Embryonic facial prominence (tissue), 1 donor: ENCODE results near the gene WAC.
"Not testable (repeated sequence)": the region's sequence is repeated elsewhere in the genome, so short reads cannot be mapped to it uniquely, and the experiment has no call there.

ENCODE experiments used
- DNase-seq: peaks from one replicate; pipeline ENCODE4 v3.0.0-alpha.2; 2016; ENCODE audit errors: extremely low spot score

Gene WAC

DNA sequence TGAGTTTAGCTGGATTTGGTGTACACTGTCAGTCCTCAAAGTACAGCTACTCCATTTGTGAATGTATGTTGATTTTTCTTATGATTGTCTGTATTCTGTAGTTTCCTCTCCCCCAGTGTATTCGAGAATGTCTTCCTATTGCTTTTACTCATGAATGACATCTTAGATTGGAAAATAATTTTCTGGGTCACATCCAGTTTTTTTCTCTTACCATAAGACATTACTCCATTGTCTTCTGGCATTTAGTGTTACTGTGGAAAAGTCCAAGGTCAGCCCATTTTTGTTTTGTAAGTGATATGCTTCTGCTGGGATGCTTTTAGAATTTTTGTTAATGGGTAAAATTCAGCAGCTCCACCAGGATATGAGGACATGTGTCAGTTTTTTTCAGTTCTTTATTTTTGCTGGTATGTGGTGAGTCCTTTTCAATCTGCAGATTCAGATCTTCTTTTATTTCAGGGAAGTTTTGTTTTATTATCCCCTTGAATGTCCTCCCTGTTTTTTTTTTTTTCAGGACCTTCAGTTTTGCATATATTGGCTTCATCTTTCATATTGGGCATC is 33.6 kb downstream of the WAC start:
- no peak for DNase-seq

DNA sequence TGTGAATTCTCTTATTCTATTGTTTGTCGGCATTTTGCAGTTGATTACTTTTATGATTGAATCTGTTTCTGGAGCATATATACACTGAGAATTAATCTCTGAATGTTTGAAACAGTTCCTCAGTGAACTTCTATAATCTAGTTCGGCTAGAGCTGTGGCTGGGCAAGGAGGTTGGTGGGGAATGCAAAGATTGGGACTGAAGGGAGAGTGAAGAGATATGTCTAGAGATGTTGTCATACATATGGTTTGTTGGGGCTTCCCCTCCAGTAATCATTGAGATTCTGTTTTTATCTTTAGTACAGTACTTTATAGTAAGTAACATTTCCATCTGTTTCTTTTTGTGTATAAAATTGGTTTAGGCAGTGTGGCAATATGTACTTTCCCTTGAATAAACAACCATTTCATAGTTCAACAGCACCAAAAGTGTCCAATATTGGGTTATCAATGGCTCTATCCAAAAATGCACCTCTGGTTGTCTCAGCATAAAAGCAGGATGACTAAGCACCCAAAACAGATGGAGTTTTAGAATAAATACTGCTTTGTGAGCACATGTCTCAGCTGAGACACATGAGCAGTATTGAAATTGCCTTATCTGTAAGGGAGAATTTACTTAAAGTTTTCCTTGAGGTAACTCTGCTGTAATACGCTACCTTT is 36.7 kb downstream of the WAC start:
- no peak for DNase-seq

DNA sequence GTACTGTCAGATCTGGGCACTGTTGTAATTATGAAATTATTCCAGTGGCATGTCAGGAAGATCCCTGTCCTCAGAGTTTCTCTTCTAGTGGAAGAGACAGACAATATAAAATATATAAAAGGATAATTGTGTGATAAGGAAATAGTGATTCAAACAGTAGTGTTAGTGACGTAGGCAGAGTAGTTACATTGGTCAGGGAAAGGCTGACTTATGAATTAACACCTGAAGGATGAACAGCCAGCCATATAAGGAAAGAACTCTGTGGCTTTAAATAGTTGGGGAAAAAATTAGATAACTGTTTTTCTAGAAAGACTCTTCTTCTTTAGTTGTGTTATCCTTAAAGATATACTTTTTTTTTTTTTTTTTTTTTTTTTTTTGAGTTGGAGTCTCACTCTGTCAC is 37.7 kb downstream of the WAC start:
- DNase-seq: no peak

DNA sequence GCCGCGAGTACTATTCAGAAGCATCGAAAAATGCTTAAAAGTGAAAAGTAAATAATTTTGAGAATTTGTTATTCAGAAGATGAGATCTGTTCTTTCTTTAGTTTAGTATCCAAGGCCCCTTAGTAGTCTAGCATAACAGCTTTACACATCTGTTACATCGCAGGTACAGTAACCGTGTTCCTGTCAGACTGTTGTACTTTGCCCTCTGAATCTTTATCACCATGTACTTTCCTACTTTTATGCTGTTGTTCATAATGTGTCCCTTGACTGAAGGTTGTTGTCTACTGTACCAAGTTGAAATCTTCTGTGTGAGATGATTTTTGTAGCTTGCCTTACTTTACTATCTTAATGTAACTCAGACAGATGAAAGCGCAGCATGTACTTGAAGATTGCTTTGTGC is 38.3 kb downstream of the WAC start:
- no peak for DNase-seq

DNA sequence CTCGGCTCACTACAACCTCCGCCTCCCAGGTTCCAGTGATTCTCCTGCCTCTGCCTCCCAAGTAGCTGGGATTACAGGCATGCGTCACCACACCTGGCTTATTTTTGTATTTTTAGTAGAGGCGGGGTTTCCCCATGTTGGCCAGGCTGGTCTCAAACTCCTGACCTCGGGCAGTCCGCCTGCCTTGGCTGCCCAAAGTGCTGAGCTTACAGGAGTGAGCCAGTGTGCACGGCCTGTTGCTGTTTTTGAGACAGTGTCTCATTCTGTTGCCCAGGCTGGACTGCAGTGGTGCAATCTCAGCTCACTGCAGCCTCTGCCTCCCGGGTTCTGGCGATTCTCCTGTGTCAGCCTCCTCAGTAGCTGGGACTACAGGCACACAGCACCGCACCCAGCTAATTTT is 41.3 kb downstream of the WAC start:
- not testable (repeated sequence) for DNase-seq

DNA sequence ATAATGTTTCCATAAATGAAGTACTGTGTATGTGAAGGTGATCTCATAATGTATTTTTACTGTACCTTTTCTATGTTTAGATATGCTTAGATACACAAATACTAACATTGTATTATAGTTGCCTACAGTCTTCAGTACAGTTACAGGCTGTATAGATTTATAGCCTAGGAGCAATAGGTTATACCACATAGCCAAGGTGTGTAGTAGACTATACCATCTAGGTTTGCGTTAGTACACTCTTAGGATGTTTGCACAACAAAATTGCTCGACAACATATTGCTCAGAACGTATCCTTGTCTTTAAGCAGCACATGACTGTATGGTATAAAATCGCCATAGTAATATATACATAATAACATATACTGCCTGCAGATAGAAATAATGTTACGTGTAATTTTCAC is 42.9 kb downstream of the WAC start:
- DNase-seq: no peak

DNA sequence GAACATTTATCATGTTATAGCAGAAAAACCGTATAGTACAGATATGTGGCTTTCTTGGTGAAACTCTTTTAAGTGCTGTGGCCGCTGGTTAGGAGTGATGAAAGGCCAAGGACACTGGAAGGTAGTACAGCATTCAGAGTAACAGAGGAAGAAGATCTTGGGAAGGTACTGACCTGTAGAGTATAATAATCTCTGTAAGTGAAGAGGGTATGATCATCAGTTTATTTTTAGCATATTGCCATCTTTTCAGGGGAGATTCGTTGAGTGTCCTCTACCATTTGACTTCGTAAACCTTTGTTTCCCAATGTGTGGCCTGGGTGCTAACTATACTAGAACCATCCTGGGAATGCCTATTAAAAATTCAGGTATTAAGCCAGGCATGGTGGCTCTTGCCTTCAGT is 44.6 kb downstream of the WAC start:
- no peak for DNase-seq

DNA sequence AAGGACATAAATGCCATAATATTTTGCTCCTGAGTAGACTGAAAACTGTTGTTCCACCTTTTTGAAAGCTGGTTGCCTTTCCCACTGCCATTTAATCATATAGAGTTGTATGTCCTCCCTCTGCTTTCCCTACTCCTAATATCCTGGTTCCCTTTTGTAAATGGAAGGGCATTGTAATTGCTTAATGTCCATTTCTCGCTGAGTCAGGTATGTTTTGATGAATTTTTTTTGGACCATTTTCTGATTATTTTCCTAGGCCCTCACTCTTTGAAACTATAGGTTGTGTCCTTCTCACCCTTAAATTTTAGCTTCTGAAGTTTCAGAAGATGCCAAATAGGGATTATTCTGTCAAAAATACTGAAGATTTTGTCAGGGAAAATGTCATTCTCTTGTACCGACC is 45.5 kb downstream of the WAC start:
- DNase-seq: no peak

DNA sequence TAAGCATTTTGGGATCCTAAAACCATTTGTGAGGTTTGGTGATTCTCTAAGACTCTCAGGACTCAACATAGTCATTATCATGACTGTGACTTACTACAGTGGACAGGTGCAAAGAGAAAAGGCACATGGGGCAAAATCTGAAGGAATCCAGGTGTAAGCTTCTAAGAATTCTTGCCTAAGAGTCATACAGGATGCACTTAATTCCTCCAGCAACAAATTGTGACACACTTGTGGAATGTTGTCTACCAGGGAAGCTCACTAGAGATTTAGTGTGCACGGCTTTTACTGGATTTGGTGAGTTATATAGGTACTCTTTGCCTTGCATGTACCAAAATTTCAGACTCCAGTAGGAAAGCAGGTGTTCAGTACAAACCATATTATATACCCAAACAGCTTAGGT is 47.9 kb downstream of the WAC start:
- no peak for DNase-seq

DNA sequence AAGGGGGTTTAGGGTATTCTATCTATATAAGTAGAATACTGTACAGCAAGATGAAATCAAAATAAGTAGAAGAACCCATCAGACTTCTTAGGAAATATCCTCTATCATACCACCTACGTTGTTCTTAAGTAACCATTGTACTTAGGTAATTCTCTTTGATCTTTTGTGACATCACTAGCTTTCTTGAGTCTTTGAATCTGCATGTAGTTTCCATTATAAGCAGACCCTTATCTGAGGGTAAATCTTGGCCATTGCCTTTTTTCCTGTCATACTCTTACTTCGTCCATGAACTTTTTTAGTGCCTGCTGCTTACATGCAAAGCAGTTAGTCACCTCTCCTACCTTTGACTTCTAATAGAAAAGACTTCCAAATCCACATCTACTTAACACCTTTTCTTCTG is 49.0 kb downstream of the WAC start:
- no peak for DNase-seq

DNA sequence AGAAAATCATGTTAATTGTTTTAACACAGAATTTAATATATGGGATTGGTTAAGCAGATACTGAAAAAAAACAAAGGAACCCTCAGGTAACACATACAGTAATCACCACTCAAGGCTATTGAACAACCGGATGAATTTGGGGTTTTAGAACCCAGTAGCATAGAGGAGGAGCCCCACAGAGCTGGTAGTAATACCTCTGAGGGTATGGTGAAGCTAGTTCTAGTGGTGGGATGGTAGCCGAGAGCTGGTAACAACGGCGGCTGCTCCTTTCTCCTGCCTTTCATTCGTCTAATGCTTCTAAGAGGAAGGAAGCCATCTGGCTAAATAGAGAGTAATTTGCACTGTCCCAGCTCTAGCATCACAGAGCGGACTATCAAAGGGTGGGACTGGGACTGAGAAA is 52.2 kb downstream of the WAC start:
- no peak for DNase-seq

DNA sequence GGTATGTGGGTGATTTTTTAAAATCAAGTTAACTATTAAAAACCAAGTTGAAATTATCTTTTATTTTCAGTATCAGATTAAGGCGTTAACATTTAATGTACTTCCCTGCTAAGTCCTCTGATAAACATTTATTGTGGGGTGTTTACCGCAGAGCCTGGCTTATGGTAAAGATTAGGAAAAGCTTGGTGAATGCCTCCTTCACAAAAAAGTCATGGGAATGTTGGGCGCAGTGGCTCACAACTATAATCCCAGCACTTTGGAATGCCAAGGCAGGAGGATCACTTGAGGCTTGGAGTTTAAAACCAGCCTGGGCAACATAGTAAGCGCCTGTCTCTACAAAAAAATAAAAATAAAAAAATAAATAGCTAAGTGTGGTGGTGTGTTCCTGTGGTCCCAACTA is 53.3 kb downstream of the WAC start:
- no peak for DNase-seq

DNA sequence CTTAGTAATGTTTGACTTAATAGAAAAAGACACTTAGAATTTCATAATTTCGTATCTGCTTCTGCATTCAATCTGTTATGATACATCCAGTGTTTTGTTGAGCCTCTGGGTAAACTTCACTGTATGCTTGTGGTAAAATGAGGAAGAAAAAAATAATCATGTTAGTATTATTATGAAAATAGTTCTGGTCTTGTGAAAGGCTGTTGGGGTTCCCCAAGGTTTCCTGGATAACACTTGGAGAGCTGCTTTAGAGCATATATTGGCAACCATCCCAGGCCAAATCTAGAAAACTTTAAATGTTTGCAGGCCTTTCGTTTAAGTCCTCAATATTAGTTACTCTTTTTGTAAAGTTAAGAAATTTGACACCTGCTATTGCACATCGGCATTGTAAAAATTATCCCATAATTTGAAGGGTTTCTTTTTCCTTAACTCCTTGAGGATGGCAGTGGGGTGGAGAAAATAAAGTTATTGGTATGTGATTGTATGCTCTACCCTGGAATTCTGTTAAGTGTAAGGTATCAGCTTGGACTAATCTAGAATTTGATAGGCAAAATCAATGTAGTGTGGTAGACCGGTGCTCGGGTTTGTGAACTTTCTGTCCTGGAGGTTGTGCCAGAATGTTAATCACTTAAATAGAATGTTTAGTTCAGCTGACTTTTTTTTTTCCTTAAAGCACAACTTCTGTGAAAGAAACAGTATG is 54.5 kb downstream of the WAC start:
- no peak for DNase-seq

DNA sequence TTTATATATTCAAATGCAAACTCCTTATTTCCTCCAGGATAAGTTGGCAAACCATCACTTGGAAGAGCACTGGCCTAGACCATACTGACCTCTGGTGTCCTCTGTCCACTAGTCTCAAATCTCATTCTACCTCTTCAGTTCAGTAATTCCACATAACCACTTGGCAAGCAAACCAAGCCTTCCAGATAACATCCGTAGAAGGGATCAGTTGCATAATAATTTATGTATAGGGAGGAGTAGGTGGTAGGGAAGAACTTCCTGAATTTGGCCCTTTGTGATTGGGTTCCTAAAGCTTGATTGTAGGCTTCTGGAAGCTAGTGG is 55.0 kb downstream of the WAC start:
- no peak for DNase-seq

DNA sequence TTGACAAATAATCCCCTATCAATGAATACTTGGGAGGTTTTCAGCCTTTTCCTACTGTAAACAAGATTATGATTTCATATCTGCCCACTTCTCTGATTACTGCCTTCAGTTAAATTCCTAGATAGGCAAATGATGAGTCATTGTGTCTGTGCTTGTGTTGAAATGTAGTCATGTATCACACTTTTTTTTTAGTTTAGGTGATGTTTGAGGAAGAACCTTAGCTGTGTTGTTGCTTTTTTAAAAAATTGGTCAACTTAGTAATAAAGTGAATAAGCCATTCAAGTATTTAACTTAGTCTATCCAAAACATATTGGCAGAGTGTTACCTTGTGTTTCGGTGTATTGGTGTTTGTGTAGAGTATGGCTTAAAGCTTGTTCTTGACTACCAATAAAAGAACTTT is 60.0 kb downstream of the WAC start:
- no peak for DNase-seq

DNA sequence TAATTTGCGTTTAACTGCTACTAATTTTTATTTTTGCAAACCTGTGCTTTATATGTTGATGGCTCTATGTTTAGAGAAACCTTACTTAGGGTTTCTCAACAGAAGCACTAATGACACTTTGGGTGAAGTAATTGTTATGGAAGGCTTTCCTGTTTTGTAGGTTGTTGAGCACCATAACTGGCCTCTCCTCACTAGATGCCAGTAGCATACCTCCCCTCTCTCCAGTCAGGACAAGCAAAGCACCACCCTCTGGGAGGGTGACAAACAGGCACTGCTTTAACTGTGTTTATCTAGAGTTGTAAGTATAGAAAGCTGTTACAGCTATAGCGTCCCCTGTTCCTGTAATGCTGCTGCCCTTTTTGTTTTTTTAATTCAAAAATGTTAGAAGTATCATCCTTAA is 60.9 kb downstream of the WAC start:
- DNase-seq: no peak

DNA sequence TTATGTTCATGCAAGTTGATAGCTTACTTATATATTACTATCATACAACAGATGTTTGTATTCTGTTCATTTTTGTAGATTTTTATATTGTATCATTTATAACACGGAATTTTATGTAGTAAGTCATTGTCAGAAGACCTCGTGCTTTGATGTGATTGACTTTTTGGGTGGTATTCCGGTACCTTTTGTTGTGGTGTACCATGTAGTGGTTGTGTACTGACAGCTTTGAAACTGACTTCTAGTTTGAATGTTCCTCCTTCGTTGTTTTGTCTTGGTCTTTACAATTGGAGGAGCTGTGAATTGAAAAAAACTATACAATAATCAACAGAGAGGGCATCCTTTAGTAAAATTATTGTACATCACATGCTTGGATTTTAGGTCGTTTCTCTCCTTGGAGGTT is 61.5 kb downstream of the WAC start:
- DNase-seq: no peak

DNA sequence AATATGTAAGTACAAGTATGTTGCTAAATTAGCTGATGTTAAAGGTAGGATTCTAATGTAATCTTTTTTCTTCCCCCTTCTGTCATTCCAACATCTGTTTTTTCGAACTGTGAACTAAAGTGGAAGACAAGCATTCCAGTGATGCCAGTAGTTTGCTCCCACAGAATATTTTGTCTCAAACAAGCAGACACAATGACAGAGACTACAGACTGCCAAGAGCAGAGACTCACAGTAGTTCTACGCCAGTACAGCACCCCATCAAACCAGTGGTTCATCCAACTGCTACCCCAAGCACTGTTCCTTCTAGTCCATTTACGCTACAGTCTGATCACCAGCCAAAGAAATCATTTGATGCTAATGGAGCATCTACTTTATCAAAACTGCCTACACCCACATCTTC is 62.7 kb downstream of the WAC start:
- DNase-seq: no peak

DNA sequence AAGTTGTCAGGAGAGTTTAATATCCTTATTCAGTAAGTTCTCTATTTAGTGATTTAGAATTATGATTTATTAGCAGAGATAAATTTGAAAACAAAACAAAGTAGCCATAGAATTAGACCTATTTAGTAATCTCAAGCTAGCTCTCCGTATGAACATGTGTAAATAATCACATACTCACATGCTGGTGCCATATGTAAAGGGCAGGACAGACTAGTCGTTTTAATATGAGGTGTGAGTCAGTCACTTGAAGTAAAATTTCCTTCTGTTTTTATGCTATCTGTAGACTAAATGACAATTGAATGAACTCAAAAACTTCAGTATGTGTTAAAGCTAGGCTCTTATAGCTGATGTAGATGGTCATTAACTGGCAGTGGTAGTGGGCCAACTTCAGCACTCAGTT is 67.1 kb downstream of the WAC start:
- DNase-seq: no peak

DNA sequence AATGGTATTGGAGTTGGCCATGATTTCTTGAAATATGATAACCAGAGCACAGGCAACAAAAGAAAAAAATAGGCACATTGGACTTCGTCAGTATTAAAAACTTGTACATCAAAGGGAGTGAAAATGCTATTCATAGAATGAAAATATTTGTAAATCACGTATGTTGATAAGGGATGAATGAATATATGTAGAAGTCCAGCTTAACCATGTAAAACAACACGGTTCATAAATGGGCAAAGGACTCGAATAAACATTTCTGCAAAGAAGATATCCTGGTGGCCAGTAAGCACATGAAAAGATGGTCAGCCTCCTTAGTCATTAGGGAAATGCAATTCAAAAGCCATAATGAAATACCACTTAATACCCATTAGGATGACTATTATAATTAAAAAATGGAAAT is 68.1 kb downstream of the WAC start:
- no peak for DNase-seq

DNA sequence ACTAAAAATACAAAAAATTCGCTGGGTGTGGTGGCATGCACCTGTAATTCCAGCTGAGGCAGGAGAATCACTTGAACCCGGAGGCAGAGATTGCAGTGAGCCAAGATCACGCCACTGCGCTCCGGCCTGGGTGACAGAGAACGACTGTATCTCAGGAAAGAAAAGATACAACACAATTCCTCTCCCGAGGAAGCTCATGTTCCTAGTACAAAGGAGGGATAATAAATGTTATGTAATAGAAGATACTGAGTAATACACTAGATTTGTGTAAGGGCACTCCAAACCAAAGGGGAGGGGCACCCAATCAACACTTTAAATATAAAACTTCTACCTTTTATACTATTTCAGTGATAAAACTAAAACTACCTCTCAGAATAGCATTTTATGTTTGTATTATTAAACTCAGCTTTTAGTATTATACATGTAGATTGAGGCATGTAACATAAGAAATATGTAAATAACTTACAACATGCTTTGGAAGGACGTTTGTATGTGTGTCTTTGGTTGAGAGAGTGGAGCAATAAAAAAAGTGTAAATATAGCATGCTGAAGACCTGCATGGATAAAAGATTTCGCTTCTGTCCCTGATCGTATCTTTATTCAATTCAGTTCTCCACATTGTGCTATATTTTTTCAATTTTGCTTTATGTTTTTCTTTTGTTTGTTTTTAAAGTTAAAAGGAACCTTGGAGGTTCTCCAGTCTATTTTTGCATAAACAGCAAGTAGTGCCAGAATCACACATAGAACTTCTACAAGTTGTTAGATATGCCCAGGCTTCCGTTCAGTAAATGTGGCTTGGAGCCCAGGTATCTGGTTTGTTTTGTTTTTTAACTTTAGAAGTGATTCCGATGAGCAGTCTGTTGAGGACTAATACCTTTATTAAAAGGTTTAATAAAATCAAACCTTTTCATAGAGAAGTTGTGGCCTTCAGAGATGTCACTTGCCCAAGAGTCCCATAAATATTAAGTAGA is 71.9 kb downstream of the WAC start:
- DNase-seq: no peak

DNA sequence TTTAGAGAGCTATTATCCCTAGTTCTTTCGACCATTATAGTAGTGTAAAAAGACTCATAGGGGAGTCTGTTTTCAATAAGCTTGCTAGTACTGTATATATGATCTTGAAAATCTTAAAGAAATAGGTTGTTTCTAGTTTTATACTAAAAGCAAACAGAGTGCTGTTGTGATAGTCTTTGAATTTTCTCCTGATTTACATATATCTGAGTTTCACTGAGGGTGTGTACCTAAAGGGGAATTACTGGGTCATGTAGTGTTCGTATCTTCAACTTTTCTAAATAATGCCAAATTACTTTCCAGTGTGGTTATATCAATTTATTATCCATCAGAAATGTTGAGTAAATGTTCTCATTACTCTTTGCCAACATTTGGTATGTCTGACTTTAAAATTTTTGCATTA is 73.7 kb downstream of the WAC start:
- DNase-seq: no peak

DNA sequence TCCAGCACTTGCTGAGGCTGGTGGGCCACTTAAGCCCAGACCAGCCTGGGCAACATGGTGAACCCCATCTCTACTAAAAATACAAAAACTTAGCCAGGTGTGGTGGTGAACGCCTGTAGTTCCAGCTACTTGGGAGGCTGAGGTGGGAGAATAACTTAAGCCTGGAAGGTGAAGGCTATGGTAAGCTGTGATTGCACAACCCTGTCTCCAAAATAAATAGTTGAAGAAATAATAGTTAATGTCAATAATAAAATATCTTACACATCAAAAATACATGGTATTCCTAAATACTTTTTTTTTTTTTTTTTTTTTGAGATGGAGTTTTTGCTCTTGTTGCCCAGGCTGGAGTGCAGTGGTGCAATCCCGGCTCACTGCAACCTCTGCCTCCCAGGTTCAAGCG is 76.7 kb downstream of the WAC start:
- not testable (repeated sequence) for DNase-seq
